Measurements from ENCODE around the gene CAPN2.

CAPN2 gene

DNA sequence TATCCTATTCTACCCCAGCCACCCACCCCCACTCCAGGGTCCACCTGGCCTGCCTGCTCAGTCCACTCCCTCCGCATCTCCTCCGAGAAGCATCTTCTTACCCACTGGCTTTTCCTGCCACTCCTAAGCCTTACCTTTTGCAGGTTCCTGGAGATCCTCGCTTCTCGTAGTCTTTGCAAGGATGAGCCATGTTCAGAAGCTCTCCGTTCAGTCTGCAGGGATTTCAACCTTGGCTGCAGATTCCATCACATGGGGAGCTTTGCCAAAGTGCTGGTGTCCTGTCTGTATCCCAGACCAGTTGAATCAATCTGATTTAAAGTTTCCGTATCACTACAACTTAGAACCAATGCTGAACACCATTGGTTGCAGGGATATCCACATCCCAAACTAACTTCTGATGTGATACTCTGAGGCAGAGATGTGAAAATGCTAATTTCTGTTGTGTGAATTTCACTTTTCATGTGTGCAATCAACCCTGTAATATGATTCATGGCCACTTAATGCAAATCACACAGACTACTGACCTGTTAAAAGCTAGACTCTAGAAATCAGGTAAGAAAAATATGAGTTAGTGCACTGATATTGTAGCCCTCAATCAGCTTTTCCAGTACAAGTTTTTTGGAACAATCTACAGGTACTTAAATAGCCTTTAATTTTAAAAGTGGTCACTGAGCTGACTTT is 61.9 kb downstream of the CAPN2 start:
- DNase-seq (ENCODE audit: low read depth) = no peak
- TF ChIP-seq, protein P1, sequence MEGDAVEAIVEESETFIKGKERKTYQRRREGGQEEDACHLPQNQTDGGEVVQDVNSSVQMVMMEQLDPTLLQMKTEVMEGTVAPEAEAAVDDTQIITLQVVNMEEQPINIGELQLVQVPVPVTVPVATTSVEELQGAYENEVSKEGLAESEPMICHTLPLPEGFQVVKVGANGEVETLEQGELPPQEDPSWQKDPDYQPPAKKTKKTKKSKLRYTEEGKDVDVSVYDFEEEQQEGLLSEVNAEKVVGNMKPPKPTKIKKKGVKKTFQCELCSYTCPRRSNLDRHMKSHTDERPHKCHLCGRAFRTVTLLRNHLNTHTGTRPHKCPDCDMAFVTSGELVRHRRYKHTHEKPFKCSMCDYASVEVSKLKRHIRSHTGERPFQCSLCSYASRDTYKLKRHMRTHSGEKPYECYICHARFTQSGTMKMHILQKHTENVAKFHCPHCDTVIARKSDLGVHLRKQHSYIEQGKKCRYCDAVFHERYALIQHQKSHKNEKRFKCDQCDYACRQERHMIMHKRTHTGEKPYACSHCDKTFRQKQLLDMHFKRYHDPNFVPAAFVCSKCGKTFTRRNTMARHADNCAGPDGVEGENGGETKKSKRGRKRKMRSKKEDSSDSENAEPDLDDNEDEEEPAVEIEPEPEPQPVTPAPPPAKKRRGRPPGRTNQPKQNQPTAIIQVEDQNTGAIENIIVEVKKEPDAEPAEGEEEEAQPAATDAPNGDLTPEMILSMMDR (IDR thresholded peaks at IDR 0.05; ENCODE audit: insufficient read depth, low read depth, low read length, missing control alignments) = no peak
- no peak overlapping the region for H3K4me3 ChIP-seq (ENCODE audit: low read length)

- TF ChIP-seq, protein P1 (IDR thresholded peaks at IDR 0.05; ENCODE audit: insufficient read depth, low read depth, low read length, missing control alignments) = no peak
- no peak overlapping the region for H3K4me3 ChIP-seq (ENCODE audit: low read length)
Measured at GRCh38 chr1:223775054-223775453, 62.7 kb downstream of the CAPN2 start.

DNA sequence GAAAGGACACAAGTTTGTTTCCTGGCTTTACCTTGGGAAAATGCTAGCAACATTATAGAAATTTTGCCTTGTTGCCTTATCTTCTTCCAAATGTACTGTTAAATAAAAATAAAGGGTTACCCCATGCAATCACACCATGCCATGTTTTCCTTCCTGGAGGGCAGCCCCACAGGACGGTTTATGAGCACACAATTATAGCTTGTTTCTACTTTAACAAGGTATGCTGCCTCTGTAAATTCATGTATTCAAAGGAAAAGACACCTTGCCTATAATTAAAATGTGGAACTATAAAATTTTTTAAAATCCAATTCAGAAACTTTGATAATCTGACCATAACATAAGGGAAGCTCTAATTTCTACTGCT is 63.4 kb downstream of the CAPN2 start:
- TF ChIP-seq, protein P1 (IDR thresholded peaks at IDR 0.05; ENCODE audit: insufficient read depth, low read depth, low read length, missing control alignments) = no peak
- no peak overlapping the region for H3K4me3 ChIP-seq (ENCODE audit: low read length)
- DNase-seq (ENCODE audit: low read depth) = no peak

More at GRCh38 chr1:223775054-223775453, 62.7 kb downstream of the CAPN2 start:
- peak; percentile 22 for DNase-seq (ENCODE audit: low read depth)

GRCh38 chr1:223776075-223776814 is 63.9 kb downstream of the CAPN2 start:
- DNase-seq (ENCODE audit: low read depth) = peak; percentile 95
- no peak overlapping the region for H3K4me3 ChIP-seq (ENCODE audit: low read length)
- TF ChIP-seq, protein P1 (IDR thresholded peaks at IDR 0.05; ENCODE audit: insufficient read depth, low read depth, low read length, missing control alignments) = no peak

DNA sequence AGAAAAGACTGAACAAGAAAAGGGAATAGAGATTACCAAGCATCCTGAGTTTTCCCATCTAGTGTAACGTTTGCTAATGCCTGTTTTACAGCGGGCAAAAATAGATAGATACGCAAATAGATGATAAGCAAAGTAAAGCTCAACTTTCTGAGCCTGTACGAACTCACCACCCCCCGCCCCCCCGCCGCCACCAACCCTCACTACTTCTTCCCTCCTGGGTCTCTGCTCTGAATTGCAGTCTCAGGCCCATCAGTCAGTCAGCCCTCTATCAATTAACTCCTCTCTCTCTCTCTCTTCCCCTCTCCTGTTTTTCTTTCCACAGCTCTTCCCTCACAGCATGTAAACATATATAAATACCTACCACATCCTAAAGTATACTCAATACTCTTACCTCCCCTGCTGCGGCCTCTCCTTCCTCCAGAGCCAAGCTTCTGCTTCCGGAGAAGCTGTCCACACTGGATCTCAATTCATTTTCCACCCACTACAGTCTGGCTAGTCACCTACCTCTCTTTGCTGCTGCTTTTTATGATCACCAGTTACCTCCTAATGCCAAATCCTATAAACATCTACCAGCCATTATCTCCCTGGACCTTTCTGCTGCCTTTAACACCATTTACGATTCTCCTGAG is 64.6 kb downstream of the CAPN2 start:
- TF ChIP-seq, protein P1 (IDR thresholded peaks at IDR 0.05; ENCODE audit: insufficient read depth, low read depth, low read length, missing control alignments) = no peak
- no peak overlapping the region for H3K4me3 ChIP-seq (ENCODE audit: low read length)
- no peak for DNase-seq (ENCODE audit: low read depth)

- DNase-seq (ENCODE audit: low read depth) = no peak
- TF ChIP-seq, protein P1 (IDR thresholded peaks at IDR 0.05; ENCODE audit: insufficient read depth, low read depth, low read length, missing control alignments) = no peak
- H3K4me3 ChIP-seq (ENCODE audit: low read length) = no peak overlapping the region
Measured at GRCh38 chr1:223780318-223780717, 68.0 kb downstream of the CAPN2 start.

Measured in epithelial cell of esophagus (primary cell).